C4-2B (cell line): ENCODE results near the gene CD79A.

Experiments
- H3K27ac ChIP-seq: fragments of 450-650 bp; 2 replicates; pipeline ENCODE4 v1.5.1; 2017
- CTCF ChIP-seq: fragments of 450-650 bp; conservative IDR thresholded peaks from 2 replicates; pipeline ENCODE4 v1.5.1; 2017; ENCODE audit warnings: mild to moderate bottlenecking
- ZFX ChIP-seq: fragments of 450-650 bp; IDR thresholded peaks from 2 replicates; pipeline ENCODE4 v1.6.1; 2017

The CD79A gene

GRCh38 chr19:41896581-41896942 lies 19.5 kb downstream of the CD79A start:
- H3K27ac ChIP-seq, result no peak overlapping the region
- TF ChIP-seq CTCF (no peak), ZFX (no peak)

- TF ChIP-seq ZFX, result no peak
- no peak overlapping the region for H3K27ac ChIP-seq
Observed at GRCh38 chr19:41897181-41897580, 20.1 kb downstream of the CD79A start.

GRCh38 chr19:41897820-41898219 lies 20.7 kb downstream of the CD79A start:
- no peak overlapping the region for H3K27ac ChIP-seq
- TF ChIP-seq CTCF (no peak), ZFX (no peak)

- no peak overlapping the region for H3K27ac ChIP-seq
- TF ChIP-seq CTCF (no peak), ZFX (no peak)
Observed at GRCh38 chr19:41898235-41898634, 21.2 kb downstream of the CD79A start.

GRCh38 chr19:41901707-41902360 lies 24.8 kb downstream of the CD79A start:
- H3K27ac ChIP-seq, result no peak overlapping the region
- TF ChIP-seq CTCF (no peak), ZFX (no peak)

GRCh38 chr19:41902594-41902993 lies 25.5 kb downstream of the CD79A start:
- TF ChIP-seq ZFX, result no peak
- TF ChIP-seq CTCF, result no peak
- H3K27ac ChIP-seq, result no peak overlapping the region; the same call in 1 of the 2 replicates

- TF ChIP-seq ZFX (no peak), CTCF (no peak)
Observed at GRCh38 chr19:41903193-41903953, 26.3 kb downstream of the CD79A start.

More at GRCh38 chr19:41903193-41903953, 26.3 kb downstream of the CD79A start:
- H3K27ac ChIP-seq, result peak overlapping the region; percentile 68
